Lung (tissue), 12 donors: Measurements from ENCODE around the gene MED13L. TPM values are rescaled to one million over a fixed set of nuclear protein-coding genes. Genes with fewer than 3 reads are reported as not detected.
A peak's percentile ranks its signal among the peaks of the same experiment; 100 is the strongest.

Source experiments
- ATAC-seq: fragments of 200-7000 bp; cut with Tn5 transposase; one replicate; pipeline ENCODE4 v1.9.1; 2020; ENCODE audit warnings: moderate number of reproducible peaks; ENCODE audit not compliant: insufficient read depth, low FRiP score
- DNase-seq, 3 donors: peaks; one replicate each; pipeline ENCODE4 v3.0.0-alpha.2; 2013 to 2017
- H3K27ac ChIP-seq, 2 donors: one replicate each; pipeline ENCODE4 v1.5.1; 2013; ENCODE audit warnings: mild to moderate bottlenecking in 2 of 2, moderate library complexity in 2 of 2, control low read depth in 1 of 2, inconsistent platforms in 1 of 2, low read depth in 1 of 2, low read length in 1 of 2
- H3K27me3 ChIP-seq, 3 donors: one replicate each; pipeline ENCODE4 v1.5.1; 2013; ENCODE audit warnings: low read length in 2 of 3; ENCODE audit not compliant: control insufficient read depth in 3 of 3, insufficient read depth in 3 of 3
- H3K36me3 ChIP-seq, 4 donors: one replicate each; pipeline ENCODE4 v1.5.1; 2013; ENCODE audit warnings: low read length in 4 of 4, mild to moderate bottlenecking in 1 of 4, moderate library complexity in 1 of 4; ENCODE audit not compliant: control insufficient read depth in 4 of 4, insufficient read depth in 4 of 4
- H3K4me1 ChIP-seq, 5 donors: one replicate each; pipeline ENCODE4 v1.5.1; 2013; ENCODE audit warnings: low read length in 5 of 5, mild to moderate bottlenecking in 2 of 5, moderate library complexity in 1 of 5; ENCODE audit not compliant: control insufficient read depth in 5 of 5, insufficient read depth in 5 of 5
- H3K4me3 ChIP-seq: one replicate; pipeline ENCODE4 v1.5.1; 2013; ENCODE audit warnings: mild to moderate bottlenecking, control low read depth, moderate library complexity
- H3K9ac ChIP-seq, 2 donors: one replicate each; pipeline ENCODE4 v1.5.1; 2013; ENCODE audit warnings: low read length in 2 of 2, control low read depth in 1 of 2; ENCODE audit not compliant: insufficient read depth in 1 of 2
- H3K9me3 ChIP-seq, 4 donors: one replicate each; pipeline ENCODE4 v1.5.1; 2013; ENCODE audit warnings: low read length in 3 of 4, mild to moderate bottlenecking in 1 of 4, moderate library complexity in 1 of 4; ENCODE audit not compliant: control insufficient read depth in 4 of 4, insufficient read depth in 3 of 4
- WGBS, 2 donors: extraction: QIAGEN DNeasy Blood & Tissue Kit; methylation state at CpG; one replicate each; pipeline ENCODE4 v1.1.7; 2013; 5-methylcytosine and 5-hydroxymethylcytosine counted together
- polyA plus RNA-seq, 2 donors: library from polyadenylated mRNA; stranded (reverse); fragments of 200-250 nt; gene quantifications; one replicate each; pipeline ENCODE4 v1.2.1, GENCODE V29; 2013
- total RNA-seq, 2 donors: library from RNA; depleted of rRNA in 1 of 2; stranded (reverse); fragments of >200 nt in 1 of 2; gene quantifications; one replicate each; pipeline ENCODE4 v1.2.1, GENCODE V29; 2014 to 2021
- TF ChIP-seq, protein P1 (sequence below): IDR thresholded peaks from 2 replicates; pipeline ENCODE4 v1.5.1; 2012; ENCODE audit warnings: mild to moderate bottlenecking; ENCODE audit errors: control extremely low read depth, extremely low read depth
- donor health status: control.
- donor health status: control.
- donor health status: Bipolar disorder and iron deficiency.
- donor health status: healthy.
- donor health status: DM: yes; HTN: yes; CAD: no.

The MED13L gene
- total and polyA plus RNA-seq, 4 donors = 18.2 to 329 (median 71.4) TPM

DNA sequence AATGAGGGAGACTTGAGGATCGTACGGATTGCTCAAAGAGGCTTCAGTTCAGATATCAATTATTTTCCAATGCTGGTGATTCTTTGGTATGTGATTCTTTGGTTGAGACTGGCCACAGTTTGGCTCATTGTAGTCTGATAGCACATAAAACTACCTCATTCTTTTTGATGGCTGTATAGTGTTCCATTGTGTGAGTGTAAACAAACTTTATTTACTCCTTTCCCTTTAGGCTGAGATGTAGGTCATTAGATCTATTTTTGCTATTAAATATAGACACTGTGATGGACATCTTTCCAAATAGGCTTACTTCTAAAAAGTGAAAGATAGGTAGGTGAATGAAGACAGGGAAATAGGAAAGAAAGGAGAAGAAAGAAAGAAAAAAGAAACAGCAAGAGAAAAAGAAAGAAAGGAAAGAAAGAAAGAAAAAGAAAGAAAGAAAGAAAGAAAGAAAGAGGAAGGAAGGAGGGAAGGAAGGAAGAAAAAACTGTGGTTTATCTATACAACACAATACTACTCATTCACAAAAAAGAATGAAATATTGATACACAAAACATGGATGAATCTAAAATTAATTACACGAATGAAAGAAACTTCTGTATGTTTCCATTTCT, 19.8 kb upstream of the MED13L start:
- no peak overlapping the region for H3K9ac ChIP-seq
- no peaks in the 10 kb centered on the region for H3K36me3 ChIP-seq
- DNase-seq (no peak), ATAC-seq (no peak)
- TF ChIP-seq, protein P1, sequence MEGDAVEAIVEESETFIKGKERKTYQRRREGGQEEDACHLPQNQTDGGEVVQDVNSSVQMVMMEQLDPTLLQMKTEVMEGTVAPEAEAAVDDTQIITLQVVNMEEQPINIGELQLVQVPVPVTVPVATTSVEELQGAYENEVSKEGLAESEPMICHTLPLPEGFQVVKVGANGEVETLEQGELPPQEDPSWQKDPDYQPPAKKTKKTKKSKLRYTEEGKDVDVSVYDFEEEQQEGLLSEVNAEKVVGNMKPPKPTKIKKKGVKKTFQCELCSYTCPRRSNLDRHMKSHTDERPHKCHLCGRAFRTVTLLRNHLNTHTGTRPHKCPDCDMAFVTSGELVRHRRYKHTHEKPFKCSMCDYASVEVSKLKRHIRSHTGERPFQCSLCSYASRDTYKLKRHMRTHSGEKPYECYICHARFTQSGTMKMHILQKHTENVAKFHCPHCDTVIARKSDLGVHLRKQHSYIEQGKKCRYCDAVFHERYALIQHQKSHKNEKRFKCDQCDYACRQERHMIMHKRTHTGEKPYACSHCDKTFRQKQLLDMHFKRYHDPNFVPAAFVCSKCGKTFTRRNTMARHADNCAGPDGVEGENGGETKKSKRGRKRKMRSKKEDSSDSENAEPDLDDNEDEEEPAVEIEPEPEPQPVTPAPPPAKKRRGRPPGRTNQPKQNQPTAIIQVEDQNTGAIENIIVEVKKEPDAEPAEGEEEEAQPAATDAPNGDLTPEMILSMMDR = no peak
- peaks cover 0 to 35% (median 11%) of the 10 kb centered on the region in 5 donors for H3K4me1 ChIP-seq
- no peak overlapping the region for H3K27ac ChIP-seq
- H3K27me3 ChIP-seq = no peaks in the 10 kb centered on the region
- 57 to 71% methylated on average over 3 of the region's 3 CpGs for WGBS, 2 donors
- no peaks in the 10 kb centered on the region for H3K9me3 ChIP-seq
- no peak overlapping the region for H3K4me3 ChIP-seq

DNA sequence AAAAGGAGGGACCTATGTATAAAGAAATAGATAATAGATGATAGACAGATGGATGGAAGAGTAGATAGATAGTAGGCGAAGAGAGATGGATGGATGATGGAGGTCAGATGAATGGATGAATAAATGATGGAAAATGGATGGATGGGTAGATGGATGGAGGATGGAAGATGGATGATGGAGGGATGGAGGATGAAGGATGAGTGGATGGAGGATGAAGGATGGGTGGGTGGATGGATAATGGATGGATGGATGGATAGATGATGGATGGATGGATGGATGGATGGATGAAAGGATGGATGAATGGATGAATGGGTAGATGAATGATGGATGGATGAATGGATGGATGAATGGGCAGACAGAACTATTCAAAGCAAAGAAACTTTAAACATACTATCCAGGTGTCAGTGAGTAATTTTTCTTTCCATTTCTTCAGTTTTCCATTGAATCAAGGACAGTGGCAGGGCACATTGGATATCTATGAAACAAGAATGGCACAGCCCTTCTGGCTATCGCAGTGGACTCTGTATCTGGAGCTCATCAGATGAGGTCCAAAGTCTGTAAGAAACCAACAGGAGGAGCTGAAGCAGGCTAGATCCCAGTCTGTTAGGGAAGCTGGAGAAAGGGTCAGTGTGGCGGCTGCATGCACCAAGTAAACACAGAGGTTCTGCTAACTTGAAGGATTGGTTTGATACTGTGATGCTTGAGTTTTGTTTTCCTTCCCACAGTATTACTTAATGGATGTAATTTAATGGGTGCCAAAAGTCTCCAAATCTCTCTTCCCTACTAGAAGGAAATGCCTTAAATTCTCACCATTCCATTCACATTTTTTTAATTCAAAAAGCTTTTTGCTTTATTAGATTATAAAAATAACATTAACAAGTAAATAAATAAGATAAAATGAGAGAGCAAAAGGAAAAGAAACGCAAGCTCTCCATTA, 18.1 kb upstream of the MED13L start:
- H3K27me3 ChIP-seq = no peaks in the 10 kb centered on the region
- no peaks in the 10 kb centered on the region for H3K9me3 ChIP-seq
- WGBS, 2 donors = 84 to 92% methylated on average over 4 of the region's 4 CpGs
- no peak overlapping the region for H3K4me3 ChIP-seq
- TF ChIP-seq, protein P1 = no peak
- ATAC-seq = no peak
- DNase-seq = peak in 2 of 3 donors; percentile 48 to 49
- H3K4me1 ChIP-seq = peaks cover 0 to 35% (median 11%) of the 10 kb centered on the region in 5 donors
- no peak overlapping the region for H3K27ac ChIP-seq
- H3K9ac ChIP-seq = no peak overlapping the region
- no peaks in the 10 kb centered on the region for H3K36me3 ChIP-seq

DNA sequence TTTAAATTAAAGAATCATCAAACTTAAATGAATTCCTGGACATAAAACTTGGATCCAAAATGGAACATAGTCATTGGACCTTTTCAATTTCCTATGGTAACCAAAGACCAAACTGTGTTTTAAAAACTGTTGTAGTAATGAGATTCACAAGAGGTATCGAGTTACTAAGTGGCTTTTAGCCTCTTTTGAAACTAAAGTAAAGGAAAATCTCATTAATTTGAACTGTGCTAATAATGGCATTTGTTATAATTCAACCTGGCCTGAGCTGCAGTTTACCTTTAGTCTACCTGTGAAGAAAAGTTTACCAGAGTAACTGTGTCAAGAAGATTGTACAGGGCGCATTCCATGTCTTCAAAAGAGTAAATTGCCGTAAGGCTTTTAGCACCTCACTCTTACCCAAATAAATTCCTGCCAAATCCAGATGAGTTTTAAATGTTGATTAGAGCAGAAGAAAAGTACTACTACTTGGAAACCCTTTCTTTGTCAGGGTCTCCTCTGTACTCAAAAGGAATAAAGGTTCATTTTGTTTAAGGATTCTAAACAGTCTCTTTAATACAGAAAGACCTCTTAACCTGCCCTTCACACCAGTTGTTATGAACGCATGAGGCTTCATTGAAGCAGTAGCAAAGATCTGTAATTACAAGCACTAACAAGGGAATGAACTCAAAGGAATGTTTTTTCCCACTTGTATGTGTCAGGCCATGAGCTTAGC, 17.1 kb upstream of the MED13L start:
- Histone ChIP-seq H3K36me3 (no peaks in the 10 kb centered on the region), H3K9me3 (no peaks in the 10 kb centered on the region), H3K9ac (no peak overlapping the region), H3K27me3 (no peaks in the 10 kb centered on the region), H3K27ac (no peak overlapping the region), H3K4me1 (peaks cover 0 to 25% (median 8%) of the 10 kb centered on the region in 5 donors), H3K4me3 (no peak overlapping the region)
- peak in 2 of 3 donors; percentile 36 to 70 for DNase-seq
- 70 to 88% methylated on average over 4 of the region's 4 CpGs for WGBS, 2 donors
- TF ChIP-seq, protein P1 = no peak
- ATAC-seq = no peak
